HepG2 (cell line): ENCODE results near the gene SOSTDC1. TPM values are rescaled to one million over a fixed set of nuclear protein-coding genes. Genes with fewer than 3 reads are reported as not detected.

Source experiments
- ATAC-seq: fragments of 200-7000 bp; cut with Tn5 transposase; 3 replicates; pipeline ENCODE4 v1.9.1; 2020; ENCODE audit warnings: mild to moderate bottlenecking, moderate library complexity
- BruUV-seq: library from RNA; stranded (reverse); fragments of 400-500 nt; replicated peaks from 2 replicates; lab custom pipeline; 2021; lab: Mats Ljungman, UMichigan
- CTCF ChIA-PET: fragments of 300-600 bp; formaldehyde crosslinking; extraction: SDS; loops from one replicate; lab custom pipeline; 2021; ENCODE audit warnings: low total read pairs, inconsistent platforms, low intra/inter-chr PET ratio; lab: Yijun Ruan, JAX
- POLR2A ChIA-PET: fragments of 350-600 bp; sonication (Branson Sonifier 250); formaldehyde crosslinking; loops from one replicate; lab custom pipeline; 2020; ENCODE audit warnings: antibody characterized with exemption, inconsistent platforms; lab: Yijun Ruan, JAX
- DNase-seq: peaks from one replicate; pipeline ENCODE4 v3.0.0-alpha.2; 2015; ENCODE audit warnings: low spot score
- FAIRE-seq: peaks from 3 replicates; lab custom pipeline; 2011; peaks lifted over from hg19 to GRCh38; lab: Jason Lieb, UNC
- H2AFZ ChIP-seq: one replicate; pipeline ENCODE4 v1.6.1; 2011; ENCODE audit warnings: low read length, inconsistent platforms
- H3K27ac ChIP-seq: fragments of 300-600 bp; 3 replicates; pipeline ENCODE4 v1.8.0; 2011; ENCODE audit warnings: mixed run types, mild to moderate bottlenecking, mixed read lengths, low read length, inconsistent platforms; ENCODE audit not compliant: insufficient read depth; ENCODE audit errors: extremely low read length
- H3K27me3 ChIP-seq, 2 experiments: fragments of 200-600 bp in 1 of 2; 2 replicates in 1 of 2; 3 replicates in 1 of 2; pipeline versions ENCODE4 v1.6.0 to v1.8.0; 2011; ENCODE audit warnings: low read length in 2 of 2, mild to moderate bottlenecking in 2 of 2, moderate library complexity in 2 of 2, inconsistent platforms in 1 of 2; ENCODE audit not compliant: insufficient read depth in 2 of 2, control insufficient read depth in 1 of 2
- H3K36me3 ChIP-seq, 2 experiments: fragments of 200-600 bp in 1 of 2; replicated peaks in 1 of 2; 2 replicates in 1 of 2; 3 replicates in 1 of 2; pipeline versions ENCODE4 v1.5.1 to v1.8.0; 2011; ENCODE audit warnings: low read length in 2 of 2, inconsistent platforms in 1 of 2; ENCODE audit not compliant: insufficient read depth in 2 of 2, control insufficient read depth in 1 of 2
- H3K4me1 ChIP-seq: 2 replicates; pipeline ENCODE4 v1.5.1; 2012; ENCODE audit warnings: low read length, inconsistent platforms; ENCODE audit not compliant: insufficient read depth
- H3K4me2 ChIP-seq: 2 replicates; pipeline ENCODE4 v1.6.0; 2011; ENCODE audit warnings: low read depth, low read length, inconsistent platforms
- H3K4me3 ChIP-seq, 3 experiments: fragments of 200-600 bp in 1 of 3; sonication (generic), shearing (Covaris generic) in 1 of 3; replicated peaks in 1 of 3; 2 replicates each; pipeline ENCODE4 v1.5.1; 2011 to 2016; ENCODE audit warnings: low read length in 3 of 3, inconsistent platforms in 2 of 3, low read depth in 2 of 3, mild to moderate bottlenecking in 2 of 3, control low read depth in 1 of 3, mixed read lengths in 1 of 3; ENCODE audit not compliant: insufficient read depth in 1 of 3
- H3K79me2 ChIP-seq: one replicate; pipeline ENCODE4 v1.6.1; 2011; ENCODE audit warnings: low read length, inconsistent platforms; ENCODE audit not compliant: insufficient read depth
- H3K9ac ChIP-seq: 2 replicates; pipeline ENCODE4 v1.6.0; 2011; ENCODE audit warnings: mild to moderate bottlenecking, low read depth, low read length, inconsistent platforms; ENCODE audit not compliant: insufficient read depth
- H3K9me3 ChIP-seq: 2 replicates; pipeline ENCODE4 v1.5.1; 2012; ENCODE audit warnings: mild to moderate bottlenecking, low read length
- H4K20me1 ChIP-seq: 2 replicates; pipeline ENCODE4 v1.6.0; 2011; ENCODE audit warnings: inconsistent platforms, mild to moderate bottlenecking, low read length, moderate library complexity; ENCODE audit not compliant: insufficient read depth
- ATRX ChIP-seq: sonication (generic); formaldehyde crosslinking; IDR thresholded peaks from 2 replicates; pipeline ENCODE4 v1.4.0; 2020; ENCODE audit warnings: missing genetic modification reagents, borderline replicate concordance
- CREM ChIP-seq, 2 experiments: sonication (generic) in 1 of 2; formaldehyde crosslinking in 1 of 2; IDR thresholded peaks; 2 replicates each; pipeline versions ENCODE4 v1.4.0 to v1.6.1; 2016 to 2020; ENCODE audit warnings: antibody characterized with exemption in 1 of 2, mild to moderate bottlenecking in 1 of 2, missing genetic modification reagents in 1 of 2
- CTCF ChIP-seq: sonication (generic); formaldehyde crosslinking; IDR thresholded peaks from 2 replicates; pipeline ENCODE4 v1.5.0; 2020; ENCODE audit warnings: mild to moderate bottlenecking, missing genetic modification reagents, moderate library complexity
- FOXK1 ChIP-seq: sonication (generic); formaldehyde crosslinking; IDR thresholded peaks from 2 replicates; pipeline ENCODE4 v1.4.0; 2020; ENCODE audit warnings: low read depth, missing genetic modification reagents, borderline replicate concordance
- PHF21A ChIP-seq: sonication (generic); formaldehyde crosslinking; IDR thresholded peaks from 2 replicates; pipeline ENCODE4 v1.5.0; 2020; ENCODE audit warnings: mild to moderate bottlenecking, missing genetic modification reagents
- SKI ChIP-seq: fragments of 450-650 bp; IDR thresholded peaks from one replicate; pipeline ENCODE4 v1.6.1; 2018; ENCODE audit warnings: mild to moderate bottlenecking; ENCODE audit not compliant: partially characterized antibody
- THAP8 ChIP-seq: sonication (generic); formaldehyde crosslinking; IDR thresholded peaks from 2 replicates; pipeline ENCODE4 v1.5.1; 2020; ENCODE audit warnings: missing genetic modification reagents, mild to moderate bottlenecking, borderline replicate concordance
- ZFAT ChIP-seq: sonication (generic); formaldehyde crosslinking; conservative IDR thresholded peaks from 2 replicates; pipeline ENCODE4 v1.8.1; 2023; ENCODE audit warnings: missing genetic modification reagents, inconsistent platforms
- ZKSCAN8 ChIP-seq: IDR thresholded peaks from 2 replicates; pipeline ENCODE4 v1.6.1; 2016; ENCODE audit warnings: borderline replicate concordance, missing genetic modification reagents, missing compliant biosample characterization
- ZNF138 ChIP-seq: sonication (generic); formaldehyde crosslinking; IDR thresholded peaks from 2 replicates; pipeline ENCODE4 v1.5.0; 2020; ENCODE audit warnings: mild to moderate bottlenecking, low read depth, missing genetic modification reagents
- ZNF33A ChIP-seq: sonication (generic); formaldehyde crosslinking; IDR thresholded peaks from 2 replicates; pipeline ENCODE4 v1.5.1; 2020; ENCODE audit warnings: missing genetic modification reagents, mild to moderate bottlenecking, moderate library complexity, borderline replicate concordance
- ZNF660 ChIP-seq: sonication (generic); formaldehyde crosslinking; IDR thresholded peaks from 2 replicates; pipeline ENCODE4 v1.5.1; 2020; ENCODE audit warnings: mild to moderate bottlenecking, low read depth, missing genetic modification reagents, borderline replicate concordance
- ZNF713 ChIP-seq: sonication (generic); formaldehyde crosslinking; IDR thresholded peaks from 2 replicates; pipeline ENCODE4 v1.4.0; 2020; ENCODE audit warnings: mild to moderate bottlenecking, missing genetic modification reagents
- ZNF773 ChIP-seq: sonication (generic); formaldehyde crosslinking; IDR thresholded peaks from 2 replicates; pipeline ENCODE4 v1.4.0; 2020; ENCODE audit warnings: missing genetic modification reagents, borderline replicate concordance
- ZSCAN20 ChIP-seq: sonication (generic); formaldehyde crosslinking; IDR thresholded peaks from 2 replicates; pipeline ENCODE4 v1.4.0; 2020; ENCODE audit warnings: missing genetic modification reagents, mild to moderate bottlenecking, borderline replicate concordance
- ZSCAN22 ChIP-seq: sonication (generic); formaldehyde crosslinking; IDR thresholded peaks from 2 replicates; pipeline ENCODE4 v1.4.0; 2020; ENCODE audit warnings: mild to moderate bottlenecking, missing genetic modification reagents
- WGBS: methylation state at CpG from one replicate; pipeline ENCODE4 v1.1.6; 2017; ENCODE audit warnings: low lambda C conversion rate; 5-methylcytosine and 5-hydroxymethylcytosine counted together
- in situ Hi-C: cut with HindIII; loops from 2 replicates; pipeline ENCODE4 v1.10.0; 2017; ENCODE audit warnings: low pct_unique_long_range_greater_than_20kb; ENCODE audit not compliant: extremely low pct_ligation_motif_present
- intact Hi-C: fragments of 100-400 bp; cut with micrococcal nuclease; formaldehyde crosslinking; loops from one replicate; pipeline ENCODE4 v1.10.0; 2022; ENCODE audit not compliant: unreplicated experiment
- polyA plus RNA-seq, 8 experiments: library from polyadenylated mRNA; depleted of rRNA in 3 of 8; stranded (reverse) in 7 of 8; unstranded in 1 of 8; fragments of >200 nt; fragmentation: Illumina TruSeq in 4 of 8; extraction: Trizol in 4 of 8; gene quantifications; 2 replicates each; pipeline versions ENCODE4 v1.2.1 to v1.2.3, GENCODE V29; 2011 to 2016; ENCODE audit warnings: low read depth in 4 of 8, missing spikeins in 1 of 8, mixed read lengths in 1 of 8; ENCODE audit not compliant: insufficient read depth in 1 of 8
- total RNA-seq, 5 experiments: library from RNA; depleted of rRNA; stranded (reverse); fragments of >200 nt; fragmentation: Illumina TruSeq; extraction: Trizol; gene quantifications; 2 replicates each; pipeline ENCODE4 v1.2.3, GENCODE V29; 2016; ENCODE audit warnings: low read depth in 1 of 5
- TF ChIP-seq, protein P1 (sequence below): sonication (generic); formaldehyde crosslinking; IDR thresholded peaks from 2 replicates; pipeline ENCODE4 v1.4.0; 2020; ENCODE audit warnings: missing genetic modification reagents

The SOSTDC1 gene
- total and polyA plus RNA-seq, 2 of the 13 experiments (the other 11 are each of a cell fraction or from before 2014, with no cell fraction given): not detected

DNA sequence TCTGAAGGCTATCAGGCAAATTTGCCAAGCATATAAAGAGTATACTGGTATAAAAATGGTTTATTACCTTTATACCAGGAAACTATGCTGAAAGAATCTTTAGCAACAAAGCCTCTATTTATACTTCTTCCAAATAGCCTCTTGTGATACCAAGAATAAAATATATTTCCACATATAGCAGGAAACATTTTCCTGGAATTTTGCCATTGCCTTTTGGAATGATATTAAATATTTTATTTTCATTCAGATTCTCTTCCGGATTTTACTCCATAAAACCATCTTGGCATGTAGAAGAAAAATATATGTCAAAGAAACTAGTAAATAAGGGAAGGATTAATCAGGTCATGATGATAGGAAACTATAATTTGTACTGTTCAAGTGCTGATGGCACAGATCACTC, 17.7 kb downstream of the SOSTDC1 start:
- DNase-seq: no peak
- Histone ChIP-seq H3K9ac (no peak overlapping the region), H3K9me3 (no peaks in the 10 kb centered on the region), H3K4me3 (no peak overlapping the region), H3K36me3 (no peaks in the 10 kb centered on the region), H2AFZ (no peak overlapping the region), H3K27ac (no peak overlapping the region), H3K27me3 (no peaks in the 10 kb centered on the region), H3K4me1 (no peaks in the 10 kb centered on the region), H4K20me1 (no peaks in the 10 kb centered on the region), H3K79me2 (no peaks in the 10 kb centered on the region), H3K4me2 (no peak overlapping the region)
- intact Hi-C loops (no loop called here), in situ Hi-C loops (no loop called here)
- WGBS: 4% methylated on average over 1 of the region's 1 CpG
- no TSS peak for BruUV-seq
- CTCF ChIA-PET: no interaction called here
- POLR2A ChIA-PET: no interaction called here
- no peak for ATAC-seq
- no peak for FAIRE-seq
- TF ChIP-seq SKI: no peak
- no peak for TF ChIP-seq ZSCAN22
- TF ChIP-seq THAP8 (CRISPR knock-in tag): no peak
- no peak for TF ChIP-seq FOXK1 (CRISPR knock-in tag)
- no peak for TF ChIP-seq CTCF (CRISPR knock-in tag)
- TF ChIP-seq ZNF660 (CRISPR knock-in tag): no peak
- no peak for TF ChIP-seq PHF21A
- TF ChIP-seq CREM (IDR thresholded peaks at IDR 0.05): no peak
- TF ChIP-seq CREM (CRISPR knock-in tag; IDR thresholded peaks at IDR 0.05): no peak
- TF ChIP-seq ZKSCAN8: no peak
- TF ChIP-seq ZNF138: no peak
- TF ChIP-seq ZNF773 (CRISPR knock-in tag): no peak
- TF ChIP-seq ZSCAN20 (CRISPR knock-in tag): no peak
- TF ChIP-seq ZFAT (CRISPR knock-in tag): no peak
- TF ChIP-seq ZNF713 (CRISPR knock-in tag): no peak
- no peak for TF ChIP-seq ZNF33A (CRISPR knock-in tag)
- TF ChIP-seq, protein P1, sequence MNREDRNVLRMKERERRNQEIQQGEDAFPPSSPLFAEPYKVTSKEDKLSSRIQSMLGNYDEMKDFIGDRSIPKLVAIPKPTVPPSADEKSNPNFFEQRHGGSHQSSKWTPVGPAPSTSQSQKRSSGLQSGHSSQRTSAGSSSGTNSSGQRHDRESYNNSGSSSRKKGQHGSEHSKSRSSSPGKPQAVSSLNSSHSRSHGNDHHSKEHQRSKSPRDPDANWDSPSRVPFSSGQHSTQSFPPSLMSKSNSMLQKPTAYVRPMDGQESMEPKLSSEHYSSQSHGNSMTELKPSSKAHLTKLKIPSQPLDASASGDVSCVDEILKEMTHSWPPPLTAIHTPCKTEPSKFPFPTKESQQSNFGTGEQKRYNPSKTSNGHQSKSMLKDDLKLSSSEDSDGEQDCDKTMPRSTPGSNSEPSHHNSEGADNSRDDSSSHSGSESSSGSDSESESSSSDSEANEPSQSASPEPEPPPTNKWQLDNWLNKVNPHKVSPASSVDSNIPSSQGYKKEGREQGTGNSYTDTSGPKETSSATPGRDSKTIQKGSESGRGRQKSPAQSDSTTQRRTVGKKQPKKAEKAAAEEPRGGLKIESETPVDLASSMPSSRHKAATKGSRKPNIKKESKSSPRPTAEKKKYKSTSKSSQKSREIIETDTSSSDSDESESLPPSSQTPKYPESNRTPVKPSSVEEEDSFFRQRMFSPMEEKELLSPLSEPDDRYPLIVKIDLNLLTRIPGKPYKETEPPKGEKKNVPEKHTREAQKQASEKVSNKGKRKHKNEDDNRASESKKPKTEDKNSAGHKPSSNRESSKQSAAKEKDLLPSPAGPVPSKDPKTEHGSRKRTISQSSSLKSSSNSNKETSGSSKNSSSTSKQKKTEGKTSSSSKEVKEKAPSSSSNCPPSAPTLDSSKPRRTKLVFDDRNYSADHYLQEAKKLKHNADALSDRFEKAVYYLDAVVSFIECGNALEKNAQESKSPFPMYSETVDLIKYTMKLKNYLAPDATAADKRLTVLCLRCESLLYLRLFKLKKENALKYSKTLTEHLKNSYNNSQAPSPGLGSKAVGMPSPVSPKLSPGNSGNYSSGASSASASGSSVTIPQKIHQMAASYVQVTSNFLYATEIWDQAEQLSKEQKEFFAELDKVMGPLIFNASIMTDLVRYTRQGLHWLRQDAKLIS: no peak
- no peak for TF ChIP-seq ATRX (CRISPR knock-in tag)
